Central memory CD8-positive, alpha-beta T cell (primary cell): ENCODE measurements around the gene CTIF.
"Not testable (repeated sequence)": the region's sequence is repeated elsewhere in the genome, so short reads cannot be mapped to it uniquely, and the experiment has no call there.

ENCODE experiments used
- ATAC-seq: fragments of 150-1000 bp; cut with Tn5 transposase; replicated peaks from 2 replicates; pipeline ENCODE4 v1.10.0; 2022; ENCODE audit warnings: mild to moderate bottlenecking, moderate FRiP score, moderate number of reproducible peaks; ENCODE audit not compliant: poor library complexity, severe bottlenecking; ENCODE audit errors: extremely low read depth
- DNase-seq, 2 donors: peaks; one replicate each; pipeline ENCODE4 v3.0.0; 2021; ENCODE audit warnings: low spot score in 2 of 2
- H3K27ac Mint-ChIP-seq: one replicate; pipeline ENCODE4 v1.8.0; 2022; ENCODE audit warnings: low read depth, mild to moderate bottlenecking, moderate library complexity, mixed read lengths
- H3K27me3 Mint-ChIP-seq: one replicate; pipeline ENCODE4 v1.8.0; 2022; ENCODE audit warnings: mixed read lengths
- H3K36me3 Mint-ChIP-seq: one replicate; pipeline ENCODE4 v1.8.0; 2022; ENCODE audit warnings: mild to moderate bottlenecking, moderate library complexity, mixed read lengths; ENCODE audit not compliant: insufficient read depth
- H3K4me1 Mint-ChIP-seq: one replicate; pipeline ENCODE4 v1.8.0; 2022; ENCODE audit warnings: mixed read lengths
- H3K4me3 Mint-ChIP-seq: one replicate; pipeline ENCODE4 v1.8.0; 2022; ENCODE audit warnings: mild to moderate bottlenecking, moderate library complexity, mixed read lengths
- H3K9me3 Mint-ChIP-seq: one replicate; pipeline ENCODE4 v1.8.0; 2022; ENCODE audit warnings: mixed read lengths

The CTIF gene

DNA sequence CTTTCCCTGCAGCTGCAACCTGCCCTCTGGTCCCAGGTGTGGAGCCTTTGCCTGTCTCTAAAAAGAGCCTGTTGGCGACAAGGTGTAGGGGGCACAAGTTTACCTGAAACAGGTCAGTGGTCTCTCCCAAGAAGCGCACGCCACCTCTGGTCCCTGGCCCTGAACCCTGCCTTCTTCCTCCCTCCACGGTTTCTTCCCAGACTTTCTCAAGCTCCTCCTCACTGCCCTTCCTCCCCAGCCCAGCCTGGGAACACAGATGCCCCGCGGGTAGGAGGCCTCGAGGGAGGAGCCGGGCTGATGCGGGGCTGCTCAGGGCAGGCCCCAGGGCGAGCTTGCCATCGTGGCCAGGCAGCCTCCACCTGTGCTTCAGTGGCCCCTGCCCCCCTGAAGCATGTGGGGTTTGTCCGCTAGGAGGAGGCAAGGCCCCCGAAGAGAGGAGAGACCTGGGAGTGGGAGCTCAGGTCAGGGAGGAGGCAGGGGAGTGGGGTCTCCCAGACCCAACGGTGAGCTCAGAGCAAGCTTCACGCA, 322.4 kb downstream of the CTIF start:
- H3K4me3 Mint-ChIP-seq = no peak overlapping the region
- no peaks in the 10 kb centered on the region for H3K9me3 Mint-ChIP-seq
- no peaks in the 10 kb centered on the region for H3K27me3 Mint-ChIP-seq
- no peak for ATAC-seq
- no peaks in the 10 kb centered on the region for H3K36me3 Mint-ChIP-seq
- H3K27ac Mint-ChIP-seq = no peak overlapping the region
- peaks cover 27% of the 10 kb centered on the region for H3K4me1 Mint-ChIP-seq
- DNase-seq = no peak

DNA sequence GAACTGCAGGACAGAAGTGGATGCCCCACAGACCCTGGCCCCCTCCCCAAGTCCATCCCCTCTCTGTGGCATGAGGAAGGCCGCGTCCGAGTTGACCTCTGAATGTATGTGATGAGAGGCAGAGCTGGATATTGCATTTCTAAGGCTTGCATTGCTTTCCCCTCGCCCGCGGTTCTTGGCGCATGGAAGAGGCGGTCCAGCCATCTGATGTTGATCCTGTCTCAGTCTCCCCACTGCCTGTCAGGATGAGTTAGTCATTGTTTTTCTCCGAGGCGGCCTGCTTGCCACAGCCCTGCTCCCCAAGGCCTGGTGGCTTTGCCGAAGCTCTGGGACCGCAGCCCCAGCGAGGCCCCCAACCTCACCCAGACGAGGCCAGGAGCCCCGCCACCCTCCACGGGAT, 323.3 kb downstream of the CTIF start:
- no peak for DNase-seq
- H3K9me3 Mint-ChIP-seq = no peaks in the 10 kb centered on the region
- H3K27ac Mint-ChIP-seq = no peak overlapping the region
- H3K27me3 Mint-ChIP-seq = no peaks in the 10 kb centered on the region
- H3K36me3 Mint-ChIP-seq = no peaks in the 10 kb centered on the region
- H3K4me1 Mint-ChIP-seq = peaks cover 20% of the 10 kb centered on the region
- no peak for ATAC-seq
- no peak overlapping the region for H3K4me3 Mint-ChIP-seq

DNA sequence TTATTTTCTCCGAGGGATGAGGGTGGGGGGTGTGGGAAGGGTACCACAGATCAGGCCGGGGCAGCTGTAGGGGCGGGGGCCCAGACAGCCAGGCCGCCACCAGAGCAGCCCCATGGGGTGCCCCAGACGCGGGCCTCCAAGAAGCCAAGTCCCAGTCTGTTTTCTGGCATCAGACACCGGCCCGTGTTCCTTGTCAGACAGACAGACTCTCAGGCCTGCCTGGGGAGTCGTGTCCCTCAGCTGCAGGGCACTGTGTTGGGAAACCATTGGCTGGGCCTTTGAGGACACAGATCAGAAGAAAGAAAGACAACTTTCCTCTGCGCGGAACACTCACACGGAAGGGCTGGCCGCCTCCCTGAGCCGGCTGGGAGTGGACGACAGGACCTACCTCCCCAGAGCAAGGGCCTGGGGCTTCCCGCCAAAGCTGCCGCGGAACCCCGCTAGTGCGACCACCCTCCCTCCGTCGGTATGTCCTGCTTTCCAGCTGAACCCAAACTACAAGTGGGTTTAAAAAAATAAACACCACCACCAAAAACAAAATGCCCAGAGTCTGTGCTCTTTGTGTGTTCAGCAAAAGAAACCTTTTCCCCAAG, 323.9 kb downstream of the CTIF start:
- Mint-ChIP-seq H3K4me3 (no peak overlapping the region), H3K36me3 (no peaks in the 10 kb centered on the region), H3K9me3 (no peaks in the 10 kb centered on the region), H3K27ac (no peak overlapping the region), H3K4me1 (peaks cover 13% of the 10 kb centered on the region), H3K27me3 (no peaks in the 10 kb centered on the region)
- DNase-seq (no peak), ATAC-seq (no peak)

DNA sequence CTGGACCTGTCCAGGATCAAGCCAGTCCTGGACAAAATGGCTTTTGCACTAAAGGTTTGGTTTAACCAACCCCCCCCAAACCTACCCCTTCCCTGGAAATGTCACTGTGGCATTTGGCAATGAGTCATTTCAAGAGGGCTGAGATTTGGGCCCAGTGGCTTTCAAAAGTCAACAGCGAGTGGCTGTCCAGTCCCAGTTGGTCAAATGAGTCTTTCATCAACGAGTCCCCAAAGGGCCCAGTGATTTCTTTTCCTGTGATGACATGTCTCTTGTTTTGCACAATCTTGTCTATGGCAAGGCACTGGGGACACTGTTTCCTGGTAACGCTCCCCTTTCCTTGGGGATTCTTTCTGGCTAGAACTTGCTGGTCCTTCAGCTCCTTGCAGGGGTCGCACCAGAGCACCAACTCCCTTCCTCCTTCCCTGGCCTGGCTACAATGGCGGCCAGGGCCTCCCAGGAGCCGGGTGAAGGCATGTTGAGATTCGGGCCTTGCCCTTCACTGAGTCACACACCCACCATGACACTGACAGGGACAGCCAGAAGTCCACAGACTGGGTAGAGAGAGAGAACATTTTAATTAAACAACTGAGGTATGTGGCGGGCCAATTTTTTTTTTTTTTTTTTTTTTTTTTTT, 324.7 kb downstream of the CTIF start:
- H3K27me3 Mint-ChIP-seq = no peaks in the 10 kb centered on the region
- H3K27ac Mint-ChIP-seq = no peak overlapping the region
- DNase-seq = no peak
- H3K4me1 Mint-ChIP-seq = peaks cover 12% of the 10 kb centered on the region
- no peaks in the 10 kb centered on the region for H3K36me3 Mint-ChIP-seq
- no peaks in the 10 kb centered on the region for H3K9me3 Mint-ChIP-seq
- no peak for ATAC-seq
- no peak overlapping the region for H3K4me3 Mint-ChIP-seq

DNA sequence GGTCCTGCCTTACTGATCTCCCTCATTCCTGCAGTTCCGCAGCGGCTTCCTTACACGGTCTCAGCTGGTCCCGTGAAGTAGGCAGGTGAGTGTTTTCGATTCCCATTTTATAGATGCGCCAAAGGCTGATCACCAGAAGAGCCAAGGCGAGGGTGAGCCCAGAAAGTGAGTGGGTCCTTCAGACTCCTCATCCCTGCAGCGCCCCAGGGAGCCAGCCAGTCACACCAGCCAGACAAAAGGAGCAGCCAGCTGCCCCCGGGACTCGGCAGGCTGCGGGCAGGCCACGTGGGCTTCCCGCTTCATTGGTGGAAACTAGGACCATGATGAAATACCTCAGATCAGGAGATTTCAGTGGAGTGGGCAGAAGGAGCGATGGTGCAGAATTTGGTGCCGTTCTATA, 326.0 kb downstream of the CTIF start:
- H3K4me1 Mint-ChIP-seq = peaks cover 23% of the 10 kb centered on the region
- no peak for DNase-seq
- no peak for ATAC-seq
- H3K27me3 Mint-ChIP-seq = no peaks in the 10 kb centered on the region
- no peak overlapping the region for H3K4me3 Mint-ChIP-seq
- H3K9me3 Mint-ChIP-seq = no peaks in the 10 kb centered on the region
- H3K36me3 Mint-ChIP-seq = peaks cover 7% of the 10 kb centered on the region
- no peak overlapping the region for H3K27ac Mint-ChIP-seq

DNA sequence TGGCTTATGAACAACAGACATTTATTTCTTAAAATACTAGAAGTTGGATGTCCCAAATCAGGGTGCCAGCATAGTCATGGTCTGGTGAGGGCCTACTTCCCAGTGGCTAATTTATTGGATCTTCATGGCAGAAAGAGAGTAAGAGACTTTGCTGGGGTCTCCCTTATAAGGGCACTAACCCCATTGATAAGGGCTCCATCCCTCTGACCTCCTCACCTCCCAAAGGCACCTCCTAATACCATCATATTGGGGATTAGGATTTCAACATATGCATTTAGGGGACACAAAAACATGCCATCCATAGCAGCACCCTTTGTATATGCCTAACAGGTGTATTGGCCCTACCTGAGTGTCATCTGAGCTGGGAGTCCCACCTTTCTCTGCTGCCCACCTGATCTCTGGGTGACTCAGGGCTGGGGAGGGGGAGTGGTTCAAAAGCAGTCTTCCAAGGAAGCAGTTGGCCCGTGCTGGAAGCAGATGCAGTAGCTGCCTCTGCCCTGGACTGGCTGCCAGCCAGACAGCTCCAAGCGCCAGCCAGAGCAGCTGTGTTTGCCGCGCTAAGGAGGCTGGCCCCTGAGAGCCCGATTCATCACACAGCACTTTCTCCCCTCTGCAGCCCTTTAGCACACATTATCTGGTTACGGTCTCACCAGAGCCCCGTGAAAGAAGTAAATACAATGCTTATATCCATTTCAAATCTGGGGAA, 327.4 kb downstream of the CTIF start:
- Mint-ChIP-seq H3K36me3 (peaks cover 10% of the 10 kb centered on the region), H3K27ac (no peak overlapping the region), H3K27me3 (no peaks in the 10 kb centered on the region), H3K9me3 (no peaks in the 10 kb centered on the region), H3K4me3 (no peak overlapping the region), H3K4me1 (peaks cover 33% of the 10 kb centered on the region)
- no peak for DNase-seq
- no peak for ATAC-seq

DNA sequence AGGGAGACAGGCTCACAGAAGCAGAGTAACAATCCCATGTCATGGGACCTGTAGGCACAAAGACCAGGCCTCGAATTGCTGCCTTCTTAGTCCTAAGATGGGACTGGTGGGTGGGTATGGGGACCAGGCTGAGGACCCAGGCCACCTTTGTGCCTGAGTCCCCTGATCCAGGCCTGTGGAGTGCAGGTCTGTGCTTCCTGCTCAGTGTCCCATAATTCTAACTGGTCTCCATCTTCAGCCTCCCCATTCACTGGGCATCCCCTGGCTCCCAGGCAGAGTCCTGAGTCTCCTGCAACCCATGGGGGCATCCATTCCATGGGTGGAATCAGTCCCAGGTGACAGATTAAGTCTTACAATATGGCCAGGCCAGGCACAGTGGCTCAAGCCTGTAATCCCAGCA, 328.0 kb downstream of the CTIF start:
- no peak overlapping the region for H3K27ac Mint-ChIP-seq
- H3K4me3 Mint-ChIP-seq = no peak overlapping the region
- H3K27me3 Mint-ChIP-seq = no peaks in the 10 kb centered on the region
- H3K36me3 Mint-ChIP-seq = peaks cover 10% of the 10 kb centered on the region
- no peaks in the 10 kb centered on the region for H3K9me3 Mint-ChIP-seq
- no peak for ATAC-seq
- H3K4me1 Mint-ChIP-seq = peaks cover 40% of the 10 kb centered on the region
- DNase-seq = no peak

DNA sequence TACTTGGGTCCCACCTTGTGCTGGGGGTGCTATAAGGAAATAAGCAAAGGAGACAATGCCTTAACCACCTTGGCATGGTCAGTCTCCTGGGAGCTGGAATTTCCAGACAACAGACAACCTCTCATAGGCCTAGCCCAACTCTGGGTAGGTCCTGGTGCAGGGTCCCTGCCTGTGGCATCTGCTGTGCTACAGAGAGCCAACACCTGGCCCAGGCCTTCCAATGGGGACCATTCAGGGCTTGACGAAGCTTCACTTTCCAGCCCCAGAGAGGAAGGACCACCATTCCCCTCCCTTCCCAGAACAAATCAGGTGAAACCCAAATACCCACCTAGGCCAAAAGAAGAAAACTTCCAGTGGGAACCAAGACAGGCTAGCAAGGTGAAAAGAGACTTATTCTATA, 329.1 kb downstream of the CTIF start:
- peak overlapping the region; percentile 90 for H3K27ac Mint-ChIP-seq
- ATAC-seq (no peak), DNase-seq (no peak)
- peaks cover 10% of the 10 kb centered on the region for H3K36me3 Mint-ChIP-seq
- peak overlapping the region; percentile 48 for H3K4me3 Mint-ChIP-seq
- H3K27me3 Mint-ChIP-seq = no peaks in the 10 kb centered on the region
- H3K4me1 Mint-ChIP-seq = peaks cover 50% of the 10 kb centered on the region
- no peaks in the 10 kb centered on the region for H3K9me3 Mint-ChIP-seq

DNA sequence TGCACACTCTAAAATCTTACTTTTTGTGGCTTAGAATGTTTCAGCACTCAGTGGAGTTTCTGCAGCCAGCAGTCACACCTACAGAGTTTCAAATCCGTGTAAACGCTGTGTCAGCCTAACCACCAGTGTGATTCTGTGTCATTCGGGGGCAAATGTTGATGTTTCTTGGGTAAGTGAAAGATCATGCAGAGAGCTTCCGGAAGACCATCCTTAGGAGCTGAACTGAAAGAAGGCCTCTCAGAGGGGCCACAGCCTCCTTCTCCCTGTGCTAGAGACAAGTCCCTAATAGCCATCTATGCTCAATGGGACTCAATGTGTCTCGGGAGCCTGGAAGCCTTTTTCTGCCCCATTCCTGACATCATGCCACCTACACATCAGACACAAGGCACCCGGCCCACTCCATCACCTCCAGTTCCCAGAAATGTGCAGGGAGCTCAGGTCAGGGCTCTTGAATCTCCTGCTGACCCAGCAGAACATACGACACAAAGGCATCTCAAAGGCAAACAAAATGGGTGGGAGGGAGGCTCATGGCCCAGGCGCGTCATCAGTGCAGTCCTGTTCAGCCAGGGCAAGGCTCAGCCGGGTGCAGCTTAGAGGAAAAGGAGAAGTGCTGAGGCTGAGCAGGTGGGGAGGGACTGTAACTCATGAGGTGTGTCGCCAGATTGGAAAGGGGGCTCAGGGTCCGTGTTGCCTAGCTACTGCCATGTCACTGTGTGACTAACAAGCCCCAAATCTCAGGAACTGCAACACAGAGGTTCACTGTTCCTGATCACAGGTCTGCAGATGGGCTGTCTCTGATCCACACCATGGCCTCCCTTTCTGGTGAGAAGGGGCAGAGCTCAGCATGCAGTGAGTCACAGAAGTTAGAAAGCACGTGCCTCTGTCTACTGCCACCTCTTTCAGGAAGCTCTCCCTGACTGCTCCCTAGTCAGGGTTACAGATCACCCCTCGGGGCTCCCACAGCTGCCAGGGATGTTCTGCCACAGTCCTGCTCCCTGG, 329.9 kb downstream of the CTIF start:
- Mint-ChIP-seq H3K36me3 (peaks cover 10% of the 10 kb centered on the region), H3K27ac (peak overlapping the region; percentile 90), H3K4me1 (peaks cover 48% of the 10 kb centered on the region), H3K27me3 (no peaks in the 10 kb centered on the region), H3K9me3 (no peaks in the 10 kb centered on the region), H3K4me3 (peak overlapping the region; percentile 48)
- DNase-seq = peak in 1 of 2 donors; percentile 67
- peak; percentile 85 for ATAC-seq

DNA sequence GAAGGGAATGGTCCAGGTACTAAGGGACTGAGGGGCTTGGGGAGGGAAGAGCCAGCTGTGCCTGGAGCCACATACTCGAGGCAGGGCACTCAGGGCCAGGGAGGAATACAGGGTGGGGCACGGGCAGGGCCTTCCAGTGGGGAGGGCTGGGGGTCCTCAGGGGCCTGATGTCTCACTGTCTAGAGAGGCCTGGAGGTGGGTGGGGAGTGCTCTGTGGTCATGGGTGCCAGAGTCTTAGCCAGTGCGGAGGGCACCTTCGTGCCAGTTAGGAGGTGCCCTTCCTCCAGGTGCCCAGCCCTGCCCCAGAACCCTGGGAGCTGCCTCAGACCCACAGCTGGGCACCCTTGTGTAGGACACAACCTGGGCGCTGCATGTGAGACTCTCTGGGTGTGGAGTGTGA, 330.8 kb downstream of the CTIF start:
- Mint-ChIP-seq H3K4me1 (peaks cover 47% of the 10 kb centered on the region), H3K9me3 (no peaks in the 10 kb centered on the region), H3K36me3 (peaks cover 10% of the 10 kb centered on the region), H3K27me3 (no peaks in the 10 kb centered on the region), H3K4me3 (peak overlapping the region; percentile 48), H3K27ac (peak overlapping the region; percentile 90)
- ATAC-seq = no peak
- DNase-seq = no peak

DNA sequence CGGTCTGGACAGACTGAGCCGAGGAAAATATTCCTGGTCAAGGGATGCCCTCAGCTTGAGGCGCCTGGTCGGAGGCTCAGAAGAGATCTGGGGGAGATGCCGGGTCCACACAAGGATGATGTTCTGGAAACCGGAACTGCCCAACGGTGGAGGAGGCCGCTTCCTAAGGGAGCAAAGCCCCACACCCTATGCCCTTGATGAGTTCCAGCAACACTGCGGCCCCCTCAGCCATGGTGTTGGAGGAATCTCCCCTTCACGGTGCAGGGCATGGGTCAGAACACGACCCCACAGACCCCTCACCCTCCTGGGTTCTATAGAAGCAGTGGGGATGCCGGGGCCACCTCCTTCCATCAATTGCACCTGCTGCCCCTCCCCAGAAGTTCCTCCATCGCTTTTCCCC, 332.1 kb downstream of the CTIF start:
- not testable (repeated sequence) for DNase-seq, H3K27me3 Mint-ChIP-seq, H3K4me3 Mint-ChIP-seq, H3K9me3 Mint-ChIP-seq, ATAC-seq
- Mint-ChIP-seq H3K36me3 (peaks cover 10% of the 10 kb centered on the region), H3K4me1 (peaks cover 47% of the 10 kb centered on the region), H3K27ac (peak overlapping the region; percentile 84)
